ENCODE data around the gene AP2S1.

The AP2S1 gene

GRCh38 chr19:46881092-46881491 lies 30.4 kb upstream of the AP2S1 start:
- H3K27me3 ChIP-seq, result no peaks in the 10 kb centered on the region
- no peaks in the 10 kb centered on the region for H3K36me3 ChIP-seq
- H3K4me1 ChIP-seq (ENCODE audit: control insufficient read depth in 1 of 2, insufficient read depth in 1 of 2, low read depth in 1 of 2, low read length in 1 of 2), result no peaks in the 10 kb centered on the region
- no peak overlapping the region for H3K27ac ChIP-seq
- H3K9me3 ChIP-seq, result no peaks in the 10 kb centered on the region
- no peak overlapping the region for H3K4me3 ChIP-seq (ENCODE audit: low read depth in 1 of 2, low read length in 1 of 2)
- no peak for TF ChIP-seq CTCF (IDR thresholded peaks at IDR 0.05)

DNA sequence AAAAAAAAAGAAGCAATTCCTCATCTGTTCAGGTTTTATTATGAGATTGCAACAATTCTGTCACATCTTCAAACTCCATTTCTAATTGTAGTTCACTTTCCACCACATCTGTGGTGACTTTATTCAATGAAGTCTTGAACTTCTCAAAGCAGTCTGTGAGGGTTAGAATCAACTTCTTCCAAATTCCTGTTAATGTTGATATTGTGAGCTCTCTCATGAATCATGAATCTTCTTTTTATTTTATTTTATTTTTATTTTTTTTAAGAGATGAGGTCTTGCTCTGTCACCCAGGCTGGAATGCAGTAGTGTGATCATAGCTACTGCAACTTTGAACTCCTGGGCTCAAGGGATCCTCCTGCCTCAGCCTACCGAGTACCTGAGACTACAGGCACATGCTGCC lies 29.8 kb upstream of the AP2S1 start:
- no peak for TF ChIP-seq CTCF (IDR thresholded peaks at IDR 0.05)
- Histone ChIP-seq H3K27me3 (no peaks in the 10 kb centered on the region), H3K27ac (no peak overlapping the region), H3K4me1 (ENCODE audit: control insufficient read depth in 1 of 2, insufficient read depth in 1 of 2, low read depth in 1 of 2, low read length in 1 of 2) (no peaks in the 10 kb centered on the region), H3K4me3 (ENCODE audit: low read depth in 1 of 2, low read length in 1 of 2) (no peak overlapping the region), H3K9me3 (no peaks in the 10 kb centered on the region), H3K36me3 (no peaks in the 10 kb centered on the region)

DNA sequence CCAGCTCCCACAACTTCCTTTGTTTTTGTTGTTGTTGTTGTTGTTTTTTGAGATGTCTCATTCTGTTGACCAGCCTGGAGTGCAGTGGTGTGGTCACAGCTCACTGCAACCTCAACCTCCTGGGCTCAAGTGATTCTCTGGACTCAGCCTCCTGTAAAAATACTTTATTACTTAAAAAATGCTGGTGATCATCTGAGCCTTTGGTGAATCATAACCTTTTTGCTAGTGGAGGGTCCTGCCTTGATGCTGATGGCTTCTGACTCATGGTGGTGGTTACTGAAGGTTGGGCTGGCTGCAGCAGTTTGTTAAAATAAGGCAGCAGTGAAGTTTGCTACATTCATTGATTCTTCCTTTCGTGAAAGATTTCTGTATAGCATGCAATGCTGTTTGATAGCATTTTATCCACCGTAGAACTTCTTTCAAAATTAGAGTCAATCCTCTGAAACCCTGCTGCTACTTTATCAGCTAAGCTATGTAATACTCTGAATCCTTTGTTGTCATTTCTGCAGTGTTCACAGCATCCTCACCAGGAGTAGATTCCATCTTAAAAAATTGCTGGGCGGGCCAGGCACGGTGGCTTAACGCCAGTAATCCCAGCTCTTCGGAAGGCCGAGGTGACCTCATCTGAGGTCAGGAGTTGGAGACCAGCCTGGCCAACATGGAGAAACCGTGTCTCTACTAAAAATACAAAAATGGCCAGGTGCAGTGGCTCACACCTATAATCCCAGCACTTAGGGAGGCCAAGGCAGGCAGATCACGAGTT lies 28.1 kb upstream of the AP2S1 start:
- Histone ChIP-seq H3K9me3 (no peaks in the 10 kb centered on the region), H3K27me3 (no peaks in the 10 kb centered on the region), H3K4me1 (ENCODE audit: control insufficient read depth in 1 of 2, insufficient read depth in 1 of 2, low read depth in 1 of 2, low read length in 1 of 2) (no peaks in the 10 kb centered on the region), H3K36me3 (no peaks in the 10 kb centered on the region), H3K27ac (no peak overlapping the region), H3K4me3 (ENCODE audit: low read depth in 1 of 2, low read length in 1 of 2) (no peak overlapping the region)
- TF ChIP-seq CTCF (IDR thresholded peaks at IDR 0.05), result no peak

GRCh38 chr19:46875657-46876056 lies 25.0 kb upstream of the AP2S1 start:
- no peaks in the 10 kb centered on the region for H3K27me3 ChIP-seq
- H3K36me3 ChIP-seq, result no peaks in the 10 kb centered on the region
- no peaks in the 10 kb centered on the region for H3K4me1 ChIP-seq (ENCODE audit: control insufficient read depth in 1 of 2, insufficient read depth in 1 of 2, low read depth in 1 of 2, low read length in 1 of 2)
- H3K4me3 ChIP-seq (ENCODE audit: low read depth in 1 of 2, low read length in 1 of 2), result no peak overlapping the region
- H3K9me3 ChIP-seq, result no peaks in the 10 kb centered on the region
- no peak overlapping the region for H3K27ac ChIP-seq
- no peak for TF ChIP-seq CTCF (IDR thresholded peaks at IDR 0.05)

GRCh38 chr19:46875234-46875633 lies 24.6 kb upstream of the AP2S1 start:
- no peak overlapping the region for H3K27ac ChIP-seq
- H3K9me3 ChIP-seq, result no peaks in the 10 kb centered on the region
- H3K27me3 ChIP-seq, result no peaks in the 10 kb centered on the region
- H3K36me3 ChIP-seq, result no peaks in the 10 kb centered on the region
- TF ChIP-seq CTCF (IDR thresholded peaks at IDR 0.05), result no peak
- H3K4me1 ChIP-seq (ENCODE audit: control insufficient read depth in 1 of 2, insufficient read depth in 1 of 2, low read depth in 1 of 2, low read length in 1 of 2), result no peaks in the 10 kb centered on the region
- H3K4me3 ChIP-seq (ENCODE audit: low read depth in 1 of 2, low read length in 1 of 2), result no peak overlapping the region

Data from neutrophil (primary cell).